Sigmoid colon (tissue), 7 donors: ENCODE results near the gene CEP20. TPM values are rescaled to one million over a fixed set of nuclear protein-coding genes. Genes with fewer than 3 reads are reported as not detected.
"Not testable (repeated sequence)": the region's sequence is repeated elsewhere in the genome, so short reads cannot be mapped to it uniquely, and the experiment has no call there.

ENCODE experiments used
- DNase-seq: peaks from one replicate; pipeline ENCODE4 v3.0.0-alpha.2; 2019
- H3K27ac ChIP-seq, 4 donors: fragments of 200-600 bp; sonication (generic); one replicate each; pipeline ENCODE4 v1.5.1; 2016 to 2019; ENCODE audit warnings: mild to moderate bottlenecking in 1 of 4
- H3K27me3 ChIP-seq, 3 donors: fragments of 200-600 bp; sonication (generic); one replicate each; pipeline ENCODE4 v1.5.1; 2019; ENCODE audit warnings: mild to moderate bottlenecking in 1 of 3
- H3K36me3 ChIP-seq, 4 donors: fragments of 200-600 bp; sonication (generic); one replicate each; pipeline ENCODE4 v1.5.1; 2016 to 2019
- H3K4me1 ChIP-seq, 4 donors: fragments of 200-600 bp; sonication (generic); one replicate each; pipeline ENCODE4 v1.5.1; 2017 to 2019
- H3K4me3 ChIP-seq, 4 donors: fragments of 200-600 bp; sonication (generic); one replicate each; pipeline ENCODE4 v1.5.1; 2017 to 2019; ENCODE audit warnings: mild to moderate bottlenecking in 2 of 4, moderate library complexity in 1 of 4
- H3K9me3 ChIP-seq, 4 donors: fragments of 200-600 bp in 3 of 4; sonication (generic) in 3 of 4; one replicate each; pipeline versions ENCODE4 v1.5.1 to v1.6.1; 2013 to 2019
- CTCF ChIP-seq, 4 experiments: fragments of 450-650 bp in 3 of 4; fragments of 200-600 bp in 1 of 4; IDR thresholded peaks; one replicate each; pipeline ENCODE4 v1.5.1; 2016 to 2019; ENCODE audit warnings: antibody characterized with exemption in 4 of 4, mild to moderate bottlenecking in 3 of 4, moderate library complexity in 2 of 4
- EP300 ChIP-seq, 4 donors: sonication (generic); formaldehyde crosslinking; IDR thresholded peaks; one replicate each; pipeline ENCODE4 v1.6.1; 2017; ENCODE audit warnings: antibody characterized with exemption in 4 of 4
- POLR2A ChIP-seq, 2 donors: fragments of 450-650 bp; IDR thresholded peaks; one replicate each; pipeline ENCODE4 v1.6.1; 2016; ENCODE audit warnings: antibody characterized with exemption in 2 of 2, mild to moderate bottlenecking in 2 of 2, moderate library complexity in 2 of 2
- POLR2AphosphoS5 ChIP-seq, 4 donors: sonication (generic); formaldehyde crosslinking; IDR thresholded peaks; one replicate each; pipeline ENCODE4 v1.6.1; 2017; ENCODE audit warnings: antibody characterized with exemption in 4 of 4
- WGBS, 2 donors: extraction: QIAGEN DNeasy Blood & Tissue Kit; methylation state at CpG; one replicate each; pipeline ENCODE4 v1.1.7; 2013; 5-methylcytosine and 5-hydroxymethylcytosine counted together
- intact Hi-C: fragments of 100-400 bp; cut with DNase I; formaldehyde crosslinking; loops from one replicate; pipeline ENCODE4 v1.15.1; 2023
- polyA plus RNA-seq, 3 donors: library from polyadenylated mRNA; stranded (reverse); fragments of 200-250 nt; gene quantifications; one replicate each; pipeline ENCODE4 v1.2.3, GENCODE V29; 2013
- total RNA-seq, 4 donors: library from RNA; depleted of rRNA; stranded (reverse); fragments of >200 nt; gene quantifications; one replicate each; pipeline ENCODE4 v1.1.0, GENCODE V29; 2016
- donor health status: healthy with polysubstance abuse.
- donor health status: Bipolar disorder and iron deficiency.
- donor health status: healthy.

CEP20 gene
- total RNA-seq = 10 to 100 TPM; 29.5 to 44.2 (median 34.7) TPM
- polyA plus RNA-seq = 10 to 100 TPM; 23.9 to 34.9 (median 30.6) TPM

DNA sequence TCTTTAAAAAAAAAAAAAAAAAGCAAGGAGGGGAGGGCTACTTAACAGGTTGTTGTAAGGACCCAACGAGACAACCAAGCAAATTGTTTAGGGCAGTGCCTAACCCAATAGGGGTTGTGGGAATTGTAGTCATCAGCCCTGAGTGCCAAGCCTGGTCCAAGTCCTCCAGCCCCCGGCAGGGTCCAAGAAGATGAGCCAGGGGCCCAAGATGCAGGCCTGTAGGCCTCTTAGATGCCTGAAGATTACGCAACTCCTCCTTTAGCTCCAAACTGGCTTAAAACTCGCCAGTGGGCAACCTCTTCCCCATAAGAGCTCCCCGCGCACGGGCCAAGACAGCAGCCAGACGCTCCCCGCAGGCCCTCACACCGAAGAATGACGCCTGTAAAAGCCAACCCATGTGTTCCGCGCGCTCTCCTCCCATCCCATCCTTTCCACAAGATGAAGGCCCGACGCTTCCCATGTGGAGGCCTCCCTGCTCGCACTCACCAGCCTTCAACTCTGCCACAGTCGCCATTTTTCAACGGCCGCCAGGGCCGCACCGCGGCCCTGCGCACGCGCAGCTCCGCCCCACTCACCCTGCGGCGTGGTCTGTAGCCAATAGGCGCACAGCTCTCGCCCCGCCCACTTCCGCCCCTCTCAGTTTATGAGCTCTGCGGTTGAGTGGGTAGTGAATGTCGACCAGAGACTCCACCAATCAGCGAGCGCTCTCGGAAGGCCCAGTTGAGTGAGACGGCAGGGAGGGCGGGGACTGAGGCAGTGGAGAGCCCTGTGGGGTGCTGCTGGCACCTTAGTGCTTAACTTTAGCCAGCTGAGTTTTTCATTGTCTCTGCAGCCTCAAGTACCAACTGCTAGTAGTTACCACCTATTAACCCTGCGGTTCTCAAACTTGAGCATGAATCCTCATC, at the start of gene CEP20:
Gene CEP20 (minus strand): TSS at position 532 of the 905 bp plus-strand sequence. CDS start 18 bp downstream, at position 514.
- Histone ChIP-seq H3K9me3 (no peaks in the 10 kb centered on the region), H3K27ac (peak within 1 kb of the TSS; percentile 85 to 92 (median 87)), H3K27me3 (no peaks in the 10 kb centered on the region), H3K4me3 (peak within 1 kb of the TSS; percentile 70 to 89 (median 74)), H3K36me3 (peaks cover 0 to 7% (median 0%) of the 10 kb centered on the region in 4 donors), H3K4me1 (peaks cover 0 to 39% (median 37%) of the 10 kb centered on the region in 4 donors)
- WGBS, 2 donors = 0% methylated on average over 41 of the region's 41 CpGs
- intact Hi-C loops = loop anchor here (2.0 to 5.0 kb wide), 3 partner anchors 62 to 164 kb away; no protein-coding TSS in a partner anchor
- peak; percentile 100 for DNase-seq
- no peak for TF ChIP-seq EP300 (IDR thresholded peaks at IDR 0.05)
- TF ChIP-seq CTCF (IDR thresholded peaks at IDR 0.05) = peak in 3 of 4 experiments; percentile 23 to 48 (median 36)
- TF ChIP-seq POLR2AphosphoS5 (IDR thresholded peaks at IDR 0.05) = peak; percentile 48 to 87 (median 78)
- peak; percentile 33 to 54 for TF ChIP-seq POLR2A (IDR thresholded peaks at IDR 0.05)

GRCh38 chr16:15936809-15937208, 48.4 kb upstream of the CEP20 start:
- H3K4me1 ChIP-seq, H3K36me3 ChIP-seq, H3K27me3 ChIP-seq, H3K9me3 ChIP-seq, H3K4me3 ChIP-seq, intact Hi-C loops, H3K27ac ChIP-seq, DNase-seq: not testable (repeated sequence)
- WGBS, 2 donors = 62 to 86% methylated on average over 6 of the region's 6 CpGs

- TF ChIP-seq POLR2A (IDR thresholded peaks at IDR 0.05) (no peak), CTCF (IDR thresholded peaks at IDR 0.05) (no peak), POLR2AphosphoS5 (IDR thresholded peaks at IDR 0.05) (no peak), EP300 (IDR thresholded peaks at IDR 0.05) (no peak)
- peaks cover 0 to 4% (median 0%) of the 10 kb centered on the region in 4 donors for H3K9me3 ChIP-seq
- H3K4me1 ChIP-seq = no peaks in the 10 kb centered on the region
- no peak for DNase-seq
- intact Hi-C loops = no loop called here
- no peaks in the 10 kb centered on the region for H3K36me3 ChIP-seq
- H3K4me3 ChIP-seq = no peak overlapping the region
- no peaks in the 10 kb centered on the region for H3K27me3 ChIP-seq
- no peak overlapping the region for H3K27ac ChIP-seq
Measured at GRCh38 chr16:15934991-15935390, 46.6 kb upstream of the CEP20 start.

- peaks cover 0 to 4% (median 0%) of the 10 kb centered on the region in 4 donors for H3K9me3 ChIP-seq
- H3K27me3 ChIP-seq = no peaks in the 10 kb centered on the region
- no peak overlapping the region for H3K4me3 ChIP-seq
- no peaks in the 10 kb centered on the region for H3K4me1 ChIP-seq
- intact Hi-C loops = no loop called here
- WGBS, 2 donors = 87 to 92% methylated on average over 4 of the region's 4 CpGs
- H3K36me3 ChIP-seq = no peaks in the 10 kb centered on the region
- no peak for DNase-seq
- H3K27ac ChIP-seq = no peak overlapping the region
- TF ChIP-seq CTCF (IDR thresholded peaks at IDR 0.05) (no peak), POLR2A (IDR thresholded peaks at IDR 0.05) (no peak), POLR2AphosphoS5 (IDR thresholded peaks at IDR 0.05) (no peak), EP300 (IDR thresholded peaks at IDR 0.05) (no peak)
Measured at GRCh38 chr16:15933781-15934180, 45.4 kb upstream of the CEP20 start.

DNA sequence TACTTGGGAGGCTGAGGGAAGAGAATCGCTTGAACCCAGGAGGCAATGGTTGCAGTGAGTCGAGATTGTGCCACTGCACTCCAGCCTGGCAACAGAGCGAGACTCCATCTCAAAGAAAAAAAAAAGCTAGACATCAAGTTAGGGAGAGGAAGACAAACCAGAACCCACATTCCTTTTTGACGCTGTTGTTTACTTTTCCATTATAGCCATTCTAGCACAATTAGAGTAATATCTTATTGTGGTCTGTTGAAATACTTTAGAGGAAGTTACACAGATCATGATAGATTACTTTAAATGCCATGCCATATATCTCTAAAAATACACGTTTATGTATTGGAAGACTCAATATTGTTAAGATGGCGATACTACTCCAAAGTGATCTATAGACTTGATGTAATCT, 44.5 kb upstream of the CEP20 start:
- TF ChIP-seq EP300 (IDR thresholded peaks at IDR 0.05) = no peak
- TF ChIP-seq CTCF (IDR thresholded peaks at IDR 0.05) = no peak
- no peak for TF ChIP-seq POLR2AphosphoS5 (IDR thresholded peaks at IDR 0.05)
- TF ChIP-seq POLR2A (IDR thresholded peaks at IDR 0.05) = no peak
- Histone ChIP-seq H3K36me3 (no peaks in the 10 kb centered on the region), H3K4me3 (no peak overlapping the region), H3K9me3 (peaks cover 0 to 4% (median 0%) of the 10 kb centered on the region in 4 donors), H3K27ac (no peak overlapping the region), H3K4me1 (no peaks in the 10 kb centered on the region), H3K27me3 (no peaks in the 10 kb centered on the region)
- 55 to 65% methylated on average over 6 of the region's 6 CpGs for WGBS, 2 donors
- intact Hi-C loops = no loop called here
- no peak for DNase-seq
